Measurements from ENCODE around the gene RGS16.

DNA sequence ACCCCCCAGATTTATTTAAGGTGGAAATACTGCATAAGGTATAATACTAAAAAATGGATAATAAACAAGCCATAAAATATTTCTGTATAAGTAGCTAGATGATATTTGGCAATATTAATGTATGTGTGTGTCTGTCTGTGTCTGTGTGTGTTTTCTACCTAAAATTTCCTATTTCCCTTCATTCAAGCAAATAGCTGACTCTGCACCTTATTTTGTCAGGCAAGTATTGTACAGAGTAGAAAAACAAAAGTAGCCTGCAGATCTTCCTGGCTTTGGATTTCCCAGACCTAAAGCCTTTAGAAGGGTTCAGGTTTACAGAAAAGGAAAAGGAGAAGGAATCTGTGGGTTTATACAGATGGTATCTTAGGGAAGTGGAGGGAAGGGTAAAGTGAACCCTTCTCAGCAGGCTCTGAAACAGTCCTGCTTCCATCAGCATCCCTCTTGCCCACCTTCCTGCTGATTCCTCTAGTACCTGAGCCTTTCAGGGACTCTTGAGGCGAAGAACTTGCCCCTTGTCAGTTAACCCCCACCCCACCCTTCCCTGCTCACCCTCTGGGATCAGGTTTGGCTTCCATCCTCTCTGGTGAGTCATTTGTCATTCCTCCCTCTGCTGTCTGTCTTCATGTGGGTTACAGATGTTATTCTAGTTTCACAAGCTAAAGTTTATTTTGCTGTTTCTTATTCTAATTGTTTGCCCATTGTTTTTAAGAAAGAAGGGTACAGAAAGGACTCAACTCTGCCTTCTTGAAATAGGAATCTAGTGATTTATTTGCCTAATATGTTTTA, 21.7 kb upstream of the RGS16 start:
- TF ChIP-seq EP300 (IDR thresholded peaks at IDR 0.05; ENCODE audit: low read depth in 2 of 2, low read length in 2 of 2): no peak
- TF ChIP-seq EP300 (CRISPR knock-in tag; IDR thresholded peaks at IDR 0.05; ENCODE audit: borderline replicate concordance): no peak
- TF ChIP-seq BHLHE40 (IDR thresholded peaks at IDR 0.05; ENCODE audit: low read length): no peak
- no peak for TF ChIP-seq GABPB1 (CRISPR knock-in tag; IDR thresholded peaks at IDR 0.05)
- no peak for TF ChIP-seq KDM1A (CRISPR knock-in tag; IDR thresholded peaks at IDR 0.05)
- TF ChIP-seq NPAS2 (CRISPR knock-in tag; IDR thresholded peaks at IDR 0.05; ENCODE audit: borderline replicate concordance): no peak
- TF ChIP-seq, protein P1, sequence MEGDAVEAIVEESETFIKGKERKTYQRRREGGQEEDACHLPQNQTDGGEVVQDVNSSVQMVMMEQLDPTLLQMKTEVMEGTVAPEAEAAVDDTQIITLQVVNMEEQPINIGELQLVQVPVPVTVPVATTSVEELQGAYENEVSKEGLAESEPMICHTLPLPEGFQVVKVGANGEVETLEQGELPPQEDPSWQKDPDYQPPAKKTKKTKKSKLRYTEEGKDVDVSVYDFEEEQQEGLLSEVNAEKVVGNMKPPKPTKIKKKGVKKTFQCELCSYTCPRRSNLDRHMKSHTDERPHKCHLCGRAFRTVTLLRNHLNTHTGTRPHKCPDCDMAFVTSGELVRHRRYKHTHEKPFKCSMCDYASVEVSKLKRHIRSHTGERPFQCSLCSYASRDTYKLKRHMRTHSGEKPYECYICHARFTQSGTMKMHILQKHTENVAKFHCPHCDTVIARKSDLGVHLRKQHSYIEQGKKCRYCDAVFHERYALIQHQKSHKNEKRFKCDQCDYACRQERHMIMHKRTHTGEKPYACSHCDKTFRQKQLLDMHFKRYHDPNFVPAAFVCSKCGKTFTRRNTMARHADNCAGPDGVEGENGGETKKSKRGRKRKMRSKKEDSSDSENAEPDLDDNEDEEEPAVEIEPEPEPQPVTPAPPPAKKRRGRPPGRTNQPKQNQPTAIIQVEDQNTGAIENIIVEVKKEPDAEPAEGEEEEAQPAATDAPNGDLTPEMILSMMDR (CRISPR knock-in tag; IDR thresholded peaks at IDR 0.05): no peak
- TF ChIP-seq, protein P2, sequence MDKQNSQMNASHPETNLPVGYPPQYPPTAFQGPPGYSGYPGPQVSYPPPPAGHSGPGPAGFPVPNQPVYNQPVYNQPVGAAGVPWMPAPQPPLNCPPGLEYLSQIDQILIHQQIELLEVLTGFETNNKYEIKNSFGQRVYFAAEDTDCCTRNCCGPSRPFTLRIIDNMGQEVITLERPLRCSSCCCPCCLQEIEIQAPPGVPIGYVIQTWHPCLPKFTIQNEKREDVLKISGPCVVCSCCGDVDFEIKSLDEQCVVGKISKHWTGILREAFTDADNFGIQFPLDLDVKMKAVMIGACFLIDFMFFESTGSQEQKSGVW (CRISPR knock-in tag; IDR thresholded peaks at IDR 0.05; ENCODE audit: borderline replicate concordance): no peak
- no peak for TF ChIP-seq MYC (CRISPR knock-in tag; IDR thresholded peaks at IDR 0.05; ENCODE audit: borderline replicate concordance)
